Left renal pelvis (tissue), 4 donors: ENCODE measurements around the gene RAB24. TPM values are rescaled to one million over a fixed set of nuclear protein-coding genes. Genes with fewer than 3 reads are reported as not detected.
A peak's percentile ranks its signal among the peaks of the same experiment; 100 is the strongest.

Experiments used
- DNase-seq, 4 donors: peaks; one replicate each; pipeline ENCODE4 v3.0.0-alpha.2; 2013; ENCODE audit warnings: low read depth in 4 of 4, low spot score in 3 of 4
- polyA plus RNA-seq, 4 donors: library from polyadenylated mRNA; unstranded; fragments of 120-200 nt; gene quantifications; one replicate each; pipeline ENCODE4 v1.2.1, GENCODE V29; 2013; ENCODE audit not compliant: insufficient read length in 4 of 4

Gene RAB24
- polyA plus RNA-seq, 4 donors = 21.9 to 44.8 (median 25.5) TPM

GRCh38 chr5:177333420-177334154 lies 30.1 kb upstream of the RAB24 start:
- no peak for DNase-seq

- no peak for DNase-seq
Measured at GRCh38 chr5:177332896-177333260, 29.4 kb upstream of the RAB24 start.

GRCh38 chr5:177332031-177332895 lies 28.7 kb upstream of the RAB24 start:
- DNase-seq = no peak

GRCh38 chr5:177330991-177331842 lies 27.7 kb upstream of the RAB24 start:
- DNase-seq = no peak

- DNase-seq = no peak
Measured at GRCh38 chr5:177329883-177330282, 26.4 kb upstream of the RAB24 start.

- DNase-seq = no peak
Measured at GRCh38 chr5:177328545-177329231, 25.2 kb upstream of the RAB24 start.

- DNase-seq = no peak
Measured at GRCh38 chr5:177327539-177328522, 24.3 kb upstream of the RAB24 start.

GRCh38 chr5:177325868-177326381 lies 22.4 kb upstream of the RAB24 start:
- no peak for DNase-seq

- no peak for DNase-seq
Measured at GRCh38 chr5:177320879-177321278, 17.4 kb upstream of the RAB24 start.

- DNase-seq = no peak
Measured at GRCh38 chr5:177319913-177320588, 16.5 kb upstream of the RAB24 start.

- peak in 2 of 4 donors; percentile 42 to 49 for DNase-seq
Measured at GRCh38 chr5:177317959-177318377, 14.4 kb upstream of the RAB24 start.

- DNase-seq = no peak
Measured at GRCh38 chr5:177316005-177316404, 12.5 kb upstream of the RAB24 start.

GRCh38 chr5:177315411-177315810 lies 11.9 kb upstream of the RAB24 start:
- no peak for DNase-seq

- DNase-seq = no peak
Measured at GRCh38 chr5:177314376-177315342, 11.1 kb upstream of the RAB24 start.

- DNase-seq = no peak
Measured at GRCh38 chr5:177313561-177314259, 10.2 kb upstream of the RAB24 start.

GRCh38 chr5:177312649-177313181 lies 9.2 kb upstream of the RAB24 start:
- no peak for DNase-seq
